PC-9 (cell line): ENCODE data around the gene PCGF1. TPM values are rescaled to one million over a fixed set of nuclear protein-coding genes. Genes with fewer than 3 reads are reported as not detected.

Source experiments
- BruUV-seq: library from RNA; stranded (reverse); fragments of 400-500 nt; replicated peaks from 2 replicates; lab custom pipeline; 2021; lab: Mats Ljungman, UMichigan
- CTCF ChIA-PET: fragments of 300-600 bp; sonication (Branson Sonifier 250); formaldehyde crosslinking; loops from one replicate; lab custom pipeline; 2022; ENCODE audit warnings: antibody characterized with exemption; lab: Charles Lee
- POLR2A ChIA-PET: fragments of 300-600 bp; sonication (Branson Sonifier 250); formaldehyde crosslinking; loops from one replicate; lab custom pipeline; 2022; ENCODE audit warnings: antibody characterized with exemption; ENCODE audit not compliant: unreplicated experiment; lab: Charles Lee
- DNase-seq, 2 experiments: peaks; one replicate each; pipeline versions ENCODE4 v3.0.0 to v3.0.0-alpha.2; 2015 to 2022; ENCODE audit warnings: mixed read lengths in 1 of 2
- H2AFZ ChIP-seq: fragments of 200-600 bp; sonication (generic); 2 replicates; pipeline ENCODE4 v1.8.1; 2017; ENCODE audit warnings: antibody characterized with exemption
- H3F3A ChIP-seq: fragments of 200-600 bp; sonication (generic); 2 replicates; pipeline ENCODE4 v1.8.1; 2017; ENCODE audit warnings: antibody characterized with exemption, mild to moderate bottlenecking, low read depth; ENCODE audit not compliant: insufficient read depth
- H3K27ac ChIP-seq: fragments of 200-600 bp; sonication (generic); 2 replicates; pipeline ENCODE4 v1.6.1; 2016; ENCODE audit warnings: mixed run types
- H3K27me3 ChIP-seq: fragments of 200-600 bp; sonication (generic); 2 replicates; pipeline ENCODE4 v1.6.1; 2016; ENCODE audit warnings: low read depth, mixed run types; ENCODE audit not compliant: insufficient read depth
- H3K36me3 ChIP-seq: fragments of 200-600 bp; sonication (generic); 2 replicates; pipeline ENCODE4 v1.6.1; 2016; ENCODE audit warnings: low read depth, mixed run types
- H3K4me1 ChIP-seq: fragments of 200-600 bp; sonication (generic); replicated peaks from 2 replicates; pipeline ENCODE4 v1.6.1; 2016; ENCODE audit warnings: mixed run types; ENCODE audit not compliant: insufficient read depth
- H3K4me2 ChIP-seq: fragments of 200-600 bp; sonication (generic); 2 replicates; pipeline ENCODE4 v1.6.1; 2017; ENCODE audit warnings: mixed run types
- H3K4me3 ChIP-seq: fragments of 200-600 bp; sonication (generic); 2 replicates; pipeline ENCODE4 v1.6.1; 2016; ENCODE audit warnings: mixed run types
- H3K79me2 ChIP-seq: fragments of 200-600 bp; sonication (generic); 2 replicates; pipeline ENCODE4 v1.6.1; 2017; ENCODE audit warnings: low read depth, mixed run types
- H3K9me2 ChIP-seq: fragments of 200-600 bp; sonication (generic); 2 replicates; pipeline ENCODE4 v1.8.1; 2017; ENCODE audit warnings: mild to moderate bottlenecking; ENCODE audit not compliant: insufficient read depth
- H3K9me3 ChIP-seq: fragments of 200-600 bp; sonication (generic); 2 replicates; pipeline ENCODE4 v1.8.1; 2016; ENCODE audit warnings: low read depth; ENCODE audit not compliant: insufficient read depth
- H4K20me1 ChIP-seq: fragments of 200-600 bp; sonication (generic); 2 replicates; pipeline ENCODE4 v1.8.1; 2017; ENCODE audit not compliant: insufficient read depth
- EZH2 ChIP-seq: fragments of 200-600 bp; sonication (generic); IDR thresholded peaks from 2 replicates; pipeline ENCODE4 v1.8.0; 2017; ENCODE audit warnings: antibody characterized with exemption, low read depth
- intact Hi-C: fragments of 100-400 bp; cut with micrococcal nuclease; formaldehyde crosslinking; loops from one replicate; pipeline ENCODE4 v1.10.0; 2022; ENCODE audit not compliant: unreplicated experiment
- total RNA-seq: library from RNA; stranded (reverse); gene quantifications from 2 replicates; pipeline ENCODE4 v1.2.3, GENCODE V29; 2021
- TF ChIP-seq, protein P1 (sequence below): fragments of 200-600 bp; sonication (generic); conservative IDR thresholded peaks from 2 replicates; pipeline ENCODE4 v1.6.1; 2017; ENCODE audit warnings: mixed run types, antibody characterized with exemption, mild to moderate bottlenecking, moderate library complexity

The PCGF1 gene
- total RNA-seq, 1 experiment from 2014 or later: 31.3 TPM

- H3K4me3 ChIP-seq: no peak overlapping the region
- BruUV-seq: no TSS peak
Observed at GRCh38 chr2:74501335-74502071, 6.0 kb downstream of the PCGF1 start.

DNA sequence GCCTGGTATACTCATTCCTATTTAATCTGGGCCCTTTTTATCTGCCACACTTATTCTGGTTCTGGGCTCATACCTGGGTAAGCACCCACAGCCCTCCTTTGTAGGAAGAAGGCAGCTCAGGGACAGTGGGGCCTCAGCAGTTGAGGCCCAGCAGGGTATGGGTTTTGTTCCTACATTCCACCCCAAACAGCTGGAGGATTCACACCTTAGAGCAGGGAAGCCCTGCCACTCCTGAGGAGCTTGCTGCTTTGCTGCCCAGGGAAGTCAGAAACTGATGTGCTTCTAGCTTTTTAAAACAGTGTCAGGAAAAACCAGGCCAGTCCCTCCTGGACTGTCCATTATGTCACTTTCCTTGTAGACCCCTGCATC lies 6.9 kb downstream of the PCGF1 start:
- TF ChIP-seq EZH2: no peak
- TF ChIP-seq, protein P1, sequence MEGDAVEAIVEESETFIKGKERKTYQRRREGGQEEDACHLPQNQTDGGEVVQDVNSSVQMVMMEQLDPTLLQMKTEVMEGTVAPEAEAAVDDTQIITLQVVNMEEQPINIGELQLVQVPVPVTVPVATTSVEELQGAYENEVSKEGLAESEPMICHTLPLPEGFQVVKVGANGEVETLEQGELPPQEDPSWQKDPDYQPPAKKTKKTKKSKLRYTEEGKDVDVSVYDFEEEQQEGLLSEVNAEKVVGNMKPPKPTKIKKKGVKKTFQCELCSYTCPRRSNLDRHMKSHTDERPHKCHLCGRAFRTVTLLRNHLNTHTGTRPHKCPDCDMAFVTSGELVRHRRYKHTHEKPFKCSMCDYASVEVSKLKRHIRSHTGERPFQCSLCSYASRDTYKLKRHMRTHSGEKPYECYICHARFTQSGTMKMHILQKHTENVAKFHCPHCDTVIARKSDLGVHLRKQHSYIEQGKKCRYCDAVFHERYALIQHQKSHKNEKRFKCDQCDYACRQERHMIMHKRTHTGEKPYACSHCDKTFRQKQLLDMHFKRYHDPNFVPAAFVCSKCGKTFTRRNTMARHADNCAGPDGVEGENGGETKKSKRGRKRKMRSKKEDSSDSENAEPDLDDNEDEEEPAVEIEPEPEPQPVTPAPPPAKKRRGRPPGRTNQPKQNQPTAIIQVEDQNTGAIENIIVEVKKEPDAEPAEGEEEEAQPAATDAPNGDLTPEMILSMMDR: no peak
- intact Hi-C loops: loop anchor here (10.0 kb wide), 1 partner anchor 344 kb away; no protein-coding TSS in a partner anchor

More at GRCh38 chr2:74501335-74502071, 6.0 kb downstream of the PCGF1 start:
- CTCF ChIA-PET: no interaction called here
- Histone ChIP-seq H2AFZ (no peak overlapping the region), H3K4me2 (no peak overlapping the region), H3K4me1 (peaks cover 32% of the 10 kb centered on the region), H3K9me3 (no peaks in the 10 kb centered on the region), H4K20me1 (no peaks in the 10 kb centered on the region), H3F3A (peaks cover 29% of the 10 kb centered on the region; the same call in 1 of the 2 replicates), H3K79me2 (peaks cover 24% of the 10 kb centered on the region), H3K27me3 (no peaks in the 10 kb centered on the region), H3K36me3 (0 out of 2 replicates have a peak, but pooled peaks cover 10% of the 10 kb centered on the region), H3K27ac (no peak overlapping the region), H3K9me2 (no peaks in the 10 kb centered on the region)
- POLR2A ChIA-PET: no interaction called here
- intact Hi-C loops: loop anchor here (10.0 kb wide), 1 partner anchor 343 kb away; no protein-coding TSS in a partner anchor
- DNase-seq: no peak
- TF ChIP-seq EZH2: no peak
- TF ChIP-seq, protein P1: no peak

GRCh38 chr2:74499940-74500577 lies 7.4 kb downstream of the PCGF1 start:
- H3K4me3 ChIP-seq: no peak overlapping the region
- TF ChIP-seq EZH2: no peak
- TF ChIP-seq, protein P1: no peak
- H3F3A ChIP-seq: peaks cover 26% of the 10 kb centered on the region; the same call in 1 of the 2 replicates
- H3K36me3 ChIP-seq: 0 out of 2 replicates have a peak, but pooled peaks cover 5% of the 10 kb centered on the region
- H2AFZ ChIP-seq: no peak overlapping the region
- intact Hi-C loops: loop anchor here (10.0 kb wide), 1 partner anchor 345 kb away; no protein-coding TSS in a partner anchor
- peaks cover 17% of the 10 kb centered on the region for H3K4me1 ChIP-seq
- no peak overlapping the region for H3K4me2 ChIP-seq
- H3K27me3 ChIP-seq: no peaks in the 10 kb centered on the region
- CTCF ChIA-PET: no interaction called here
- no peaks in the 10 kb centered on the region for H4K20me1 ChIP-seq
- no peak overlapping the region for H3K27ac ChIP-seq
- POLR2A ChIA-PET: no interaction called here
- H3K9me2 ChIP-seq: no peaks in the 10 kb centered on the region
- DNase-seq: no peak
- BruUV-seq: no TSS peak
- peaks cover 10% of the 10 kb centered on the region; the same call in 1 of the 2 replicates for H3K79me2 ChIP-seq
- no peaks in the 10 kb centered on the region for H3K9me3 ChIP-seq

More for the DNA sequence above, 6.9 kb downstream of the PCGF1 start:
- Histone ChIP-seq H3K4me3 (no peak overlapping the region), H3K79me2 (peaks cover 15% of the 10 kb centered on the region), H3K4me1 (peaks cover 22% of the 10 kb centered on the region), H4K20me1 (no peaks in the 10 kb centered on the region), H3K27ac (no peak overlapping the region), H3K9me2 (no peaks in the 10 kb centered on the region), H2AFZ (no peak overlapping the region), H3K36me3 (0 out of 2 replicates have a peak, but pooled peaks cover 5% of the 10 kb centered on the region), H3K4me2 (no peak overlapping the region), H3F3A (peaks cover 28% of the 10 kb centered on the region; the same call in 1 of the 2 replicates), H3K9me3 (no peaks in the 10 kb centered on the region), H3K27me3 (no peaks in the 10 kb centered on the region)
- ChIA-PET CTCF (no interaction called here), POLR2A (no interaction called here)
- no peak for DNase-seq
- no TSS peak for BruUV-seq
